ENCODE measurements around the gene IL5.

- TF ChIP-seq CTCF (IDR thresholded peaks at IDR 0.05) (no peak), POLR2A (IDR thresholded peaks at IDR 0.05) (no peak), EP300 (IDR thresholded peaks at IDR 0.05) (no peak)
These were observed 47.8 kb upstream of the IL5 start for GRCh38 chr5:132591145-132591544.
